Measurements from ENCODE around the gene OSGIN1.

DNA sequence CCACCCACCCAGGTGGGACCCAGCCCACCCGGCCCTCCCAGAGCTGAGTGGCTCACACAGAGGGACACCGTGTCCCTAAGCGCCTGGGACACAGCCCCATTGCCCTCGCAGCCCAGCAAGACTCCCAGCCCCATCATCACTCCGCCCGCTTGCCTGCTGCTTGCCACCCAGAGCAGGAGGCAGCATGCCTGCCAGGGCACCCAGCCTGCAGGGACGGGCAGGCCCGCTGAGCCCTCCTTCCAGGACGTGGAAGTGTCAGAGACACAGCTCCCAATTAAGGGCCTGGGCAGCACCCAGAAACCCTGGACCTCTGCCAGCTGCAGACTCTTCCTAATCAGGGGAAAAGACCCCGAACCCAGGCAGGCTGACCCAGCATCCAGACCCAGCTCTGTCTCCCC is 17.2 kb upstream of the OSGIN1 start:
- TF ChIP-seq, protein P1, sequence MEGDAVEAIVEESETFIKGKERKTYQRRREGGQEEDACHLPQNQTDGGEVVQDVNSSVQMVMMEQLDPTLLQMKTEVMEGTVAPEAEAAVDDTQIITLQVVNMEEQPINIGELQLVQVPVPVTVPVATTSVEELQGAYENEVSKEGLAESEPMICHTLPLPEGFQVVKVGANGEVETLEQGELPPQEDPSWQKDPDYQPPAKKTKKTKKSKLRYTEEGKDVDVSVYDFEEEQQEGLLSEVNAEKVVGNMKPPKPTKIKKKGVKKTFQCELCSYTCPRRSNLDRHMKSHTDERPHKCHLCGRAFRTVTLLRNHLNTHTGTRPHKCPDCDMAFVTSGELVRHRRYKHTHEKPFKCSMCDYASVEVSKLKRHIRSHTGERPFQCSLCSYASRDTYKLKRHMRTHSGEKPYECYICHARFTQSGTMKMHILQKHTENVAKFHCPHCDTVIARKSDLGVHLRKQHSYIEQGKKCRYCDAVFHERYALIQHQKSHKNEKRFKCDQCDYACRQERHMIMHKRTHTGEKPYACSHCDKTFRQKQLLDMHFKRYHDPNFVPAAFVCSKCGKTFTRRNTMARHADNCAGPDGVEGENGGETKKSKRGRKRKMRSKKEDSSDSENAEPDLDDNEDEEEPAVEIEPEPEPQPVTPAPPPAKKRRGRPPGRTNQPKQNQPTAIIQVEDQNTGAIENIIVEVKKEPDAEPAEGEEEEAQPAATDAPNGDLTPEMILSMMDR (conservative IDR thresholded peaks at IDR 0.05; ENCODE audit: low read depth, low read length) = no peak
- TF ChIP-seq EZH2 (IDR thresholded peaks at IDR 0.05; ENCODE audit: low read length, unreplicated experiment) = no peak
